ENCODE results near the gene BARHL1.

The BARHL1 gene

GRCh38 chr9:132632413-132633129 is 50.2 kb downstream of the BARHL1 start:
- peaks cover 66% of the 10 kb centered on the region for H3K36me3 ChIP-seq (ENCODE audit: insufficient read depth, low read length)
- H3K4me3 ChIP-seq, result no peak overlapping the region
- no peaks in the 10 kb centered on the region for H3K9me3 ChIP-seq (ENCODE audit: low read depth, low read length)
- no peak overlapping the region for H3K9ac ChIP-seq (ENCODE audit: insufficient read length)
- H3K27ac ChIP-seq, result no peak overlapping the region
- DNase-seq (ENCODE audit: low read depth, low spot score), result no peak
- TF ChIP-seq POLR2AphosphoS5 (IDR thresholded peaks at IDR 0.05; ENCODE audit: borderline replicate concordance, low read depth, low read length) (no peak), EZH2 (IDR thresholded peaks at IDR 0.05) (no peak), FOXP2 (optimal IDR thresholded peaks at IDR 0.05; ENCODE audit: control extremely low read depth, extremely low read length, insufficient read depth) (no peak)

GRCh38 chr9:132634327-132634726 is 51.9 kb downstream of the BARHL1 start:
- Histone ChIP-seq H3K9me3 (ENCODE audit: low read depth, low read length) (no peaks in the 10 kb centered on the region), H3K27ac (no peak overlapping the region), H3K9ac (ENCODE audit: insufficient read length) (no peak overlapping the region), H3K4me3 (no peak overlapping the region), H3K36me3 (ENCODE audit: insufficient read depth, low read length) (peaks cover 70% of the 10 kb centered on the region)
- TF ChIP-seq POLR2AphosphoS5 (IDR thresholded peaks at IDR 0.05; ENCODE audit: borderline replicate concordance, low read depth, low read length) (no peak), FOXP2 (optimal IDR thresholded peaks at IDR 0.05; ENCODE audit: control extremely low read depth, extremely low read length, insufficient read depth) (no peak), EZH2 (IDR thresholded peaks at IDR 0.05) (no peak)
- no peak for DNase-seq (ENCODE audit: low read depth, low spot score)

GRCh38 chr9:132637351-132637750 is 54.9 kb downstream of the BARHL1 start:
- Histone ChIP-seq H3K36me3 (ENCODE audit: insufficient read depth, low read length) (peaks cover 65% of the 10 kb centered on the region), H3K27ac (no peak overlapping the region), H3K4me3 (no peak overlapping the region), H3K9me3 (ENCODE audit: low read depth, low read length) (no peaks in the 10 kb centered on the region), H3K9ac (ENCODE audit: insufficient read length) (no peak overlapping the region)
- TF ChIP-seq POLR2AphosphoS5 (IDR thresholded peaks at IDR 0.05; ENCODE audit: borderline replicate concordance, low read depth, low read length) (no peak), EZH2 (IDR thresholded peaks at IDR 0.05) (no peak), FOXP2 (optimal IDR thresholded peaks at IDR 0.05; ENCODE audit: control extremely low read depth, extremely low read length, insufficient read depth) (no peak)
- DNase-seq (ENCODE audit: low read depth, low spot score), result no peak

GRCh38 chr9:132637801-132638200 is 55.4 kb downstream of the BARHL1 start:
- TF ChIP-seq EZH2 (IDR thresholded peaks at IDR 0.05) (no peak), POLR2AphosphoS5 (IDR thresholded peaks at IDR 0.05; ENCODE audit: borderline replicate concordance, low read depth, low read length) (no peak), FOXP2 (optimal IDR thresholded peaks at IDR 0.05; ENCODE audit: control extremely low read depth, extremely low read length, insufficient read depth) (no peak)
- peaks cover 65% of the 10 kb centered on the region for H3K36me3 ChIP-seq (ENCODE audit: insufficient read depth, low read length)
- no peak overlapping the region for H3K27ac ChIP-seq
- H3K4me3 ChIP-seq, result no peak overlapping the region
- DNase-seq (ENCODE audit: low read depth, low spot score), result no peak
- no peak overlapping the region for H3K9ac ChIP-seq (ENCODE audit: insufficient read length)
- H3K9me3 ChIP-seq (ENCODE audit: low read depth, low read length), result no peaks in the 10 kb centered on the region

- no peaks in the 10 kb centered on the region for H3K9me3 ChIP-seq (ENCODE audit: low read depth, low read length)
- H3K9ac ChIP-seq (ENCODE audit: insufficient read length), result no peak overlapping the region
- H3K36me3 ChIP-seq (ENCODE audit: insufficient read depth, low read length), result peaks cover 65% of the 10 kb centered on the region
- H3K27ac ChIP-seq, result no peak overlapping the region
- no peak overlapping the region for H3K4me3 ChIP-seq
- DNase-seq (ENCODE audit: low read depth, low spot score), result no peak
- TF ChIP-seq POLR2AphosphoS5 (IDR thresholded peaks at IDR 0.05; ENCODE audit: borderline replicate concordance, low read depth, low read length) (no peak), FOXP2 (optimal IDR thresholded peaks at IDR 0.05; ENCODE audit: control extremely low read depth, extremely low read length, insufficient read depth) (no peak), EZH2 (IDR thresholded peaks at IDR 0.05) (no peak)
Observed at GRCh38 chr9:132638240-132638639, 55.8 kb downstream of the BARHL1 start.

- DNase-seq (ENCODE audit: low read depth, low spot score), result no peak
- TF ChIP-seq POLR2AphosphoS5 (IDR thresholded peaks at IDR 0.05; ENCODE audit: borderline replicate concordance, low read depth, low read length) (no peak), EZH2 (IDR thresholded peaks at IDR 0.05) (no peak), FOXP2 (optimal IDR thresholded peaks at IDR 0.05; ENCODE audit: control extremely low read depth, extremely low read length, insufficient read depth) (no peak)
- H3K4me3 ChIP-seq, result no peak overlapping the region
- peaks cover 73% of the 10 kb centered on the region for H3K36me3 ChIP-seq (ENCODE audit: insufficient read depth, low read length)
- no peaks in the 10 kb centered on the region for H3K9me3 ChIP-seq (ENCODE audit: low read depth, low read length)
- H3K9ac ChIP-seq (ENCODE audit: insufficient read length), result no peak overlapping the region
- no peak overlapping the region for H3K27ac ChIP-seq
Observed at GRCh38 chr9:132639322-132639721, 56.9 kb downstream of the BARHL1 start.

All from SK-N-MC (cell line).